Measurements from ENCODE around the gene EPB41L4A. TPM values are rescaled to one million over a fixed set of nuclear protein-coding genes. Genes with fewer than 3 reads are reported as not detected.

The EPB41L4A gene
- total and polyA plus RNA-seq, 2 donors (not counting 1 experiment from before 2014, with no cell fraction given), result 0.23 to 0.50 TPM

DNA sequence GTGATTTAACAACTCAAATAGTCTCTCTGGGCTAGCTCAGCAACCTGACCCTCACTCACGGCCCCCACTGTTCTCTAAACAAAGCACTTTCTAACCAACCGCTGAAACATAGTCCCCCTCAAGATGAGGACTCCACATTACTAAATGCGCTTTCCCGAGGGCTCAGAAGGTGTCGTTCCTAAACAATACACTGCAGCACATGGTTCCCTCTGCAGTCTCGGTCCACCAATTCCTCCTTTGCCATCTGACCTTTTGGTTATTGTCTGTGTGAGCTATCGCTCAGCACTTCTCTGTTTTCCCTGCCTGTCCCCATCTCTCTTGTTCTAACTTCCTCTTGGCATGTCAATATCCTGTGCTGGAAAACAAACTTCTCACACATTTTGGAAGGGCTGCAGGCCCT, 7.2 kb downstream of the EPB41L4A start:
- H3K9me3 ChIP-seq (ENCODE audit: control insufficient read depth, insufficient read depth, low read depth, low read length), result no peaks in the 10 kb centered on the region
- DNase-seq (ENCODE audit: low read depth in 2 of 2), result no peak
- no peaks in the 10 kb centered on the region for H3K4me1 ChIP-seq (ENCODE audit: control insufficient read depth, extremely low read depth, insufficient read depth, low read length)
- no peak overlapping the region for H3K4me2 ChIP-seq (ENCODE audit: extremely low read depth, insufficient read depth, low read length)
- H3K79me2 ChIP-seq (ENCODE audit: control insufficient read depth, insufficient read depth, low read length), result no peaks in the 10 kb centered on the region
- no peak overlapping the region for H3K4me3 ChIP-seq (replicated peaks in 1 of 4; ENCODE audit: control extremely low read depth in 1 of 4, insufficient read depth in 1 of 4, low read depth in 3 of 4, low read length in 4 of 4)
- no peak overlapping the region for H3K9ac ChIP-seq (ENCODE audit: insufficient read depth, low read length)
- H3K27me3 ChIP-seq (ENCODE audit: control insufficient read depth, insufficient read depth, low read length), result no peaks in the 10 kb centered on the region
- H2AFZ ChIP-seq (ENCODE audit: low read length), result no peak overlapping the region
- TF ChIP-seq EZH2 (IDR thresholded peaks at IDR 0.05; ENCODE audit: low read length, missing control alignments), result no peak
- TF ChIP-seq, protein P1, sequence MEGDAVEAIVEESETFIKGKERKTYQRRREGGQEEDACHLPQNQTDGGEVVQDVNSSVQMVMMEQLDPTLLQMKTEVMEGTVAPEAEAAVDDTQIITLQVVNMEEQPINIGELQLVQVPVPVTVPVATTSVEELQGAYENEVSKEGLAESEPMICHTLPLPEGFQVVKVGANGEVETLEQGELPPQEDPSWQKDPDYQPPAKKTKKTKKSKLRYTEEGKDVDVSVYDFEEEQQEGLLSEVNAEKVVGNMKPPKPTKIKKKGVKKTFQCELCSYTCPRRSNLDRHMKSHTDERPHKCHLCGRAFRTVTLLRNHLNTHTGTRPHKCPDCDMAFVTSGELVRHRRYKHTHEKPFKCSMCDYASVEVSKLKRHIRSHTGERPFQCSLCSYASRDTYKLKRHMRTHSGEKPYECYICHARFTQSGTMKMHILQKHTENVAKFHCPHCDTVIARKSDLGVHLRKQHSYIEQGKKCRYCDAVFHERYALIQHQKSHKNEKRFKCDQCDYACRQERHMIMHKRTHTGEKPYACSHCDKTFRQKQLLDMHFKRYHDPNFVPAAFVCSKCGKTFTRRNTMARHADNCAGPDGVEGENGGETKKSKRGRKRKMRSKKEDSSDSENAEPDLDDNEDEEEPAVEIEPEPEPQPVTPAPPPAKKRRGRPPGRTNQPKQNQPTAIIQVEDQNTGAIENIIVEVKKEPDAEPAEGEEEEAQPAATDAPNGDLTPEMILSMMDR (conservative IDR thresholded peaks at IDR 0.05 in 1 of 2, IDR thresholded peaks at IDR 0.05 in 1 of 2; ENCODE audit: low read depth in 1 of 2, low read length in 2 of 2), result no peak
- H3K27ac ChIP-seq (ENCODE audit: insufficient read depth, low read length), result no peak overlapping the region
- no peaks in the 10 kb centered on the region for H3K36me3 ChIP-seq (ENCODE audit: control insufficient read depth, insufficient read depth, low read length)
- H4K20me1 ChIP-seq (ENCODE audit: control insufficient read depth, extremely low read depth, insufficient read depth, low read length), result no peaks in the 10 kb centered on the region

- TF ChIP-seq, protein P1 (conservative IDR thresholded peaks at IDR 0.05 in 1 of 2, IDR thresholded peaks at IDR 0.05 in 1 of 2; ENCODE audit: low read depth in 1 of 2, low read length in 2 of 2), result no peak
- no peak for TF ChIP-seq EZH2 (IDR thresholded peaks at IDR 0.05; ENCODE audit: low read length, missing control alignments)
- DNase-seq (ENCODE audit: low read depth in 2 of 2), result no peak
- no peak overlapping the region for H3K4me2 ChIP-seq (ENCODE audit: extremely low read depth, insufficient read depth, low read length)
- no peak overlapping the region for H2AFZ ChIP-seq (ENCODE audit: low read length)
- no peaks in the 10 kb centered on the region for H3K27me3 ChIP-seq (ENCODE audit: control insufficient read depth, insufficient read depth, low read length)
- no peak overlapping the region for H3K27ac ChIP-seq (ENCODE audit: insufficient read depth, low read length)
- no peaks in the 10 kb centered on the region for H3K79me2 ChIP-seq (ENCODE audit: control insufficient read depth, insufficient read depth, low read length)
- H3K4me1 ChIP-seq (ENCODE audit: control insufficient read depth, extremely low read depth, insufficient read depth, low read length), result no peaks in the 10 kb centered on the region
- no peaks in the 10 kb centered on the region for H4K20me1 ChIP-seq (ENCODE audit: control insufficient read depth, extremely low read depth, insufficient read depth, low read length)
- H3K4me3 ChIP-seq (replicated peaks in 1 of 4; ENCODE audit: control extremely low read depth in 1 of 4, insufficient read depth in 1 of 4, low read depth in 3 of 4, low read length in 4 of 4), result no peak overlapping the region
- H3K9ac ChIP-seq (ENCODE audit: insufficient read depth, low read length), result no peak overlapping the region
- H3K36me3 ChIP-seq (ENCODE audit: control insufficient read depth, insufficient read depth, low read length), result no peaks in the 10 kb centered on the region
- H3K9me3 ChIP-seq (ENCODE audit: control insufficient read depth, insufficient read depth, low read depth, low read length), result no peaks in the 10 kb centered on the region
Measured at GRCh38 chr5:112407666-112408065, 11.4 kb downstream of the EPB41L4A start.

DNA sequence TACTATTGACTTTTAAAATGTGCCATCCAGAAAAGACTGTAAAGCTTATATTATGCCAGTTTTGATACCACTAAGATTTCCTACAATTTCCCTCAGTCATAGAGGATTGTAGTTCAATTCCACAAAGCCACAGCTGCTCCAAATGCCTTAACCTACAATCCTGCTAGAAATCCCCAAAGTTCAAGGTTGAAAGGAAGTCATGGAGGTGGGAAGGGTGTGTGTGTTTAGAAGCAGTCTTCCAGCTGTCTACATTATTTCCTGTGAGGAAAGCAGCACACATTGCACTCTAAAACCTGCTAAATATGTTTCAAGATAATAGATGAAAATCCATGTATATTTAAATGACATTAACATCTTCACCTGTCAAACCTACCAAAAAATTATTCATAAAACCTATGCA, 11.8 kb downstream of the EPB41L4A start:
- no peak overlapping the region for H3K4me2 ChIP-seq (ENCODE audit: extremely low read depth, insufficient read depth, low read length)
- H3K79me2 ChIP-seq (ENCODE audit: control insufficient read depth, insufficient read depth, low read length), result no peaks in the 10 kb centered on the region
- no peak overlapping the region for H2AFZ ChIP-seq (ENCODE audit: low read length)
- TF ChIP-seq, protein P1 (conservative IDR thresholded peaks at IDR 0.05 in 1 of 2, IDR thresholded peaks at IDR 0.05 in 1 of 2; ENCODE audit: low read depth in 1 of 2, low read length in 2 of 2), result no peak
- no peak for TF ChIP-seq EZH2 (IDR thresholded peaks at IDR 0.05; ENCODE audit: low read length, missing control alignments)
- no peak overlapping the region for H3K4me3 ChIP-seq (replicated peaks in 1 of 4; ENCODE audit: control extremely low read depth in 1 of 4, insufficient read depth in 1 of 4, low read depth in 3 of 4, low read length in 4 of 4)
- no peak overlapping the region for H3K27ac ChIP-seq (ENCODE audit: insufficient read depth, low read length)
- DNase-seq (ENCODE audit: low read depth in 2 of 2), result no peak
- no peak overlapping the region for H3K9ac ChIP-seq (ENCODE audit: insufficient read depth, low read length)
- H3K9me3 ChIP-seq (ENCODE audit: control insufficient read depth, insufficient read depth, low read depth, low read length), result no peaks in the 10 kb centered on the region
- no peaks in the 10 kb centered on the region for H3K36me3 ChIP-seq (ENCODE audit: control insufficient read depth, insufficient read depth, low read length)
- H3K4me1 ChIP-seq (ENCODE audit: control insufficient read depth, extremely low read depth, insufficient read depth, low read length), result no peaks in the 10 kb centered on the region
- no peaks in the 10 kb centered on the region for H3K27me3 ChIP-seq (ENCODE audit: control insufficient read depth, insufficient read depth, low read length)
- H4K20me1 ChIP-seq (ENCODE audit: control insufficient read depth, extremely low read depth, insufficient read depth, low read length), result no peaks in the 10 kb centered on the region

All from fibroblast of lung (primary cell).